GM12878 (cell line): Measurements from ENCODE around the gene TPCN2. TPM values are rescaled to one million over a fixed set of nuclear protein-coding genes. Genes with fewer than 3 reads are reported as not detected.

ENCODE experiments used
- ATAC-seq: fragments of 200-7000 bp; cut with Tn5 transposase; 3 replicates; pipeline ENCODE4 v1.9.1; 2020; ENCODE audit warnings: mild to moderate bottlenecking, moderate library complexity
- BruUV-seq: library from RNA; stranded (reverse); fragments of 400-500 nt; replicated peaks from 2 replicates; lab custom pipeline; 2021; lab: Mats Ljungman, UMichigan
- CTCF ChIA-PET: fragments of 300-600 bp; sonication (Branson Sonifier 250); formaldehyde crosslinking; extraction: SDS; loops from one replicate; lab custom pipeline; 2021; ENCODE audit warnings: inconsistent platforms; lab: Yijun Ruan, JAX
- POLR2A ChIA-PET: fragments of 350-600 bp; formaldehyde crosslinking; extraction: SDS; loops from one replicate; lab custom pipeline; 2021; ENCODE audit warnings: inconsistent platforms; lab: Charles Lee
- RAD21 ChIA-PET: fragments of 300-600 bp; sonication (Branson Sonifier 250); formaldehyde crosslinking; loops from one replicate; lab custom pipeline; 2023; ENCODE audit warnings: antibody characterized with exemption; ENCODE audit not compliant: unreplicated experiment; lab: Charles Lee
- SMC1A ChIA-PET: fragments of 300-600 bp; sonication (Branson Sonifier 250); formaldehyde crosslinking; loops from one replicate; lab custom pipeline; 2023; ENCODE audit not compliant: unreplicated experiment, uncharacterized antibody; lab: Charles Lee
- DNase-seq: peaks from one replicate; pipeline ENCODE4 v3.0.0-alpha.2; 2011; ENCODE audit warnings: low read depth, low spot score
- FAIRE-seq: peaks from 3 replicates; lab custom pipeline; 2011; peaks lifted over from hg19 to GRCh38; lab: Jason Lieb, UNC
- H2AFZ ChIP-seq: 2 replicates; pipeline ENCODE4 v1.6.0; 2011; ENCODE audit warnings: low read depth, low read length, control low read depth; ENCODE audit not compliant: control insufficient read depth
- H3K27ac ChIP-seq: 2 replicates; pipeline ENCODE4 v1.5.1; 2011; ENCODE audit warnings: control low read depth; ENCODE audit not compliant: control insufficient read depth, insufficient read depth
- H3K27me3 ChIP-seq, 2 experiments: replicated peaks in 1 of 2; 2 replicates each; pipeline versions ENCODE4 v1.6.0 to v1.6.1; 2011; ENCODE audit warnings: low read length in 1 of 2; ENCODE audit not compliant: control insufficient read depth in 2 of 2, insufficient read depth in 2 of 2
- H3K36me3 ChIP-seq, 2 experiments: 2 replicates each; pipeline ENCODE4 v1.5.1; 2011; ENCODE audit warnings: low read length in 1 of 2; ENCODE audit not compliant: control insufficient read depth in 2 of 2, insufficient read depth in 2 of 2
- H3K4me1 ChIP-seq: 2 replicates; pipeline ENCODE4 v1.6.1; 2011; ENCODE audit warnings: mild to moderate bottlenecking, low read length, moderate library complexity, mixed read lengths; ENCODE audit not compliant: control insufficient read depth, insufficient read depth
- H3K4me2 ChIP-seq: 2 replicates; pipeline ENCODE4 v1.6.0; 2011; ENCODE audit warnings: control low read depth; ENCODE audit not compliant: control insufficient read depth, insufficient read depth
- H3K4me3 ChIP-seq: fragments of 200-600 bp; sonication (generic); 2 replicates; pipeline ENCODE4 v1.5.1; 2016
- H3K79me2 ChIP-seq: 2 replicates; pipeline ENCODE4 v1.6.0; 2011; ENCODE audit warnings: low read length; ENCODE audit not compliant: control insufficient read depth, insufficient read depth
- H3K9ac ChIP-seq: 2 replicates; pipeline ENCODE4 v1.8.0; 2011; ENCODE audit warnings: low read length, control low read depth, mixed read lengths; ENCODE audit not compliant: control insufficient read depth, insufficient read depth
- H3K9me3 ChIP-seq: replicated peaks from 3 replicates; pipeline ENCODE4 v1.5.1; 2011; ENCODE audit warnings: mild to moderate bottlenecking, low read length; ENCODE audit not compliant: control insufficient read depth, insufficient read depth
- H4K20me1 ChIP-seq: 2 replicates; pipeline ENCODE4 v1.6.0; 2011; ENCODE audit not compliant: control insufficient read depth, insufficient read depth
- BCL11A ChIP-seq: IDR thresholded peaks from 2 replicates; pipeline ENCODE4 v1.6.1; 2011; ENCODE audit warnings: low read depth, low read length
- HSF1 ChIP-seq: fragments of 150-350 bp; IDR thresholded peaks from 2 replicates; pipeline ENCODE4 v1.6.1; 2014; ENCODE audit warnings: mild to moderate bottlenecking, low read depth, low read length
- JUNB ChIP-seq: IDR thresholded peaks from 2 replicates; pipeline ENCODE4 v1.6.1; 2016; ENCODE audit warnings: antibody characterized with exemption, mild to moderate bottlenecking
- KAT2A ChIP-seq: conservative IDR thresholded peaks from 2 replicates; pipeline ENCODE4 v1.6.1; 2011; ENCODE audit warnings: low read depth, low read length; ENCODE audit not compliant: control insufficient read depth
- NFIC ChIP-seq: IDR thresholded peaks from 2 replicates; pipeline ENCODE4 v1.6.1; 2012; ENCODE audit warnings: low read depth, mild to moderate bottlenecking, inconsistent platforms, low read length, moderate library complexity
- NRF1 ChIP-seq: conservative IDR thresholded peaks from 2 replicates; pipeline ENCODE4 v1.6.1; 2011; ENCODE audit warnings: mild to moderate bottlenecking, low read depth, low read length, improper control_type of control experiment
- POU2F2 ChIP-seq: IDR thresholded peaks from 3 replicates; pipeline ENCODE4 v1.6.1; 2011; ENCODE audit warnings: low read depth, mild to moderate bottlenecking, low read length, borderline replicate concordance
- RBBP5 ChIP-seq: fragments of 200-600 bp; sonication (generic); conservative IDR thresholded peaks from 2 replicates; pipeline ENCODE4 v1.6.1; 2016
- RELA ChIP-seq: fragments of 450-650 bp; IDR thresholded peaks from 2 replicates; pipeline ENCODE4 v1.8.0; 2014; ENCODE audit warnings: borderline replicate concordance; ENCODE audit not compliant: partially characterized antibody
- SMAD5 ChIP-seq: IDR thresholded peaks from 2 replicates; pipeline ENCODE4 v1.6.1; 2016; ENCODE audit warnings: antibody characterized with exemption, low read depth
- SUZ12 ChIP-seq: fragments of 200-600 bp; sonication (generic); IDR thresholded peaks from one replicate; pipeline ENCODE4 v1.6.1; 2018; ENCODE audit warnings: antibody characterized with exemption, mild to moderate bottlenecking; ENCODE audit not compliant: unreplicated experiment
- TCF7 ChIP-seq: IDR thresholded peaks from 2 replicates; pipeline ENCODE4 v1.6.1; 2014; ENCODE audit warnings: antibody characterized with exemption, borderline replicate concordance
- ZNF217 ChIP-seq: fragments of 450-650 bp; IDR thresholded peaks from 2 replicates; pipeline ENCODE4 v1.6.1; 2017; ENCODE audit warnings: antibody characterized with exemption, mild to moderate bottlenecking
- ZSCAN29 ChIP-seq: fragments of 450-650 bp; IDR thresholded peaks from 2 replicates; pipeline ENCODE4 v1.6.1; 2017; ENCODE audit warnings: mild to moderate bottlenecking, moderate library complexity
- WGBS: methylation state at CpG from one replicate; pipeline ENCODE4 v1.1.6; 2016; ENCODE audit warnings: low lambda C conversion rate; ENCODE audit not compliant: insufficient replicate concordance, insufficient coverage; ENCODE audit errors: missing lambda C conversion rate; 5-methylcytosine and 5-hydroxymethylcytosine counted together
- in situ Hi-C: fragments of 300-500 bp; cut with MboI; formaldehyde crosslinking; loops from 9 replicates; pipeline ENCODE4 v1.14.3; 2018; ENCODE audit warnings: mixed read lengths
- intact Hi-C: fragments of 100-400 bp; cut with micrococcal nuclease; formaldehyde crosslinking; loops from one replicate; pipeline ENCODE4 v1.14.2; 2022; ENCODE audit not compliant: unreplicated experiment
- polyA plus RNA-seq, 11 experiments: library from polyadenylated mRNA; depleted of rRNA in 4 of 11; unstranded in 6 of 11; stranded (reverse) in 5 of 11; fragments of >200 nt; fragmentation: Nextera tagmentation in 4 of 11; fragmentation: Illumina TruSeq in 1 of 11; extraction: Ambion mirVana in 4 of 11; extraction: Trizol in 1 of 11; gene quantifications; 1 replicate in 1 of 11; 2 replicates in 10 of 11; pipeline versions ENCODE4 v1.2.1 to v1.2.3, GENCODE V29; 2011 to 2016; ENCODE audit warnings: inconsistent platforms in 2 of 11, missing spikeins in 2 of 11, low read depth in 1 of 11
- total RNA-seq, 4 experiments: library from RNA; depleted of rRNA in 3 of 4; stranded (reverse); fragments of >200 nt in 3 of 4; fragmentation: Illumina TruSeq in 1 of 4; extraction: Trizol in 1 of 4; gene quantifications; 2 replicates each; pipeline versions ENCODE4 v1.2.1 to v1.2.3, GENCODE V29; 2013 to 2021
- TF ChIP-seq, protein P1 (sequence below): fragments of 450-650 bp; IDR thresholded peaks from 2 replicates; pipeline ENCODE4 v1.6.1; 2014; ENCODE audit warnings: mild to moderate bottlenecking
- TF ChIP-seq, protein P2 (sequence below): IDR thresholded peaks from 2 replicates; pipeline ENCODE4 v1.6.1; 2011; ENCODE audit warnings: borderline replicate concordance, low read depth, mild to moderate bottlenecking, moderate library complexity, low read length; ENCODE audit not compliant: insufficient read depth, poor library complexity, severe bottlenecking
- TF ChIP-seq, protein P3 (sequence below): fragments of 150-350 bp; IDR thresholded peaks from 2 replicates; pipeline ENCODE4 v1.6.1; 2016; ENCODE audit warnings: low read depth, low read length

TPCN2 gene
- total and polyA plus RNA-seq, 10 of the 15 experiments (the other 5 are each of a cell fraction or from before 2014, with no cell fraction given), result 1.7 to 18.4 (median 8.4) TPM

DNA sequence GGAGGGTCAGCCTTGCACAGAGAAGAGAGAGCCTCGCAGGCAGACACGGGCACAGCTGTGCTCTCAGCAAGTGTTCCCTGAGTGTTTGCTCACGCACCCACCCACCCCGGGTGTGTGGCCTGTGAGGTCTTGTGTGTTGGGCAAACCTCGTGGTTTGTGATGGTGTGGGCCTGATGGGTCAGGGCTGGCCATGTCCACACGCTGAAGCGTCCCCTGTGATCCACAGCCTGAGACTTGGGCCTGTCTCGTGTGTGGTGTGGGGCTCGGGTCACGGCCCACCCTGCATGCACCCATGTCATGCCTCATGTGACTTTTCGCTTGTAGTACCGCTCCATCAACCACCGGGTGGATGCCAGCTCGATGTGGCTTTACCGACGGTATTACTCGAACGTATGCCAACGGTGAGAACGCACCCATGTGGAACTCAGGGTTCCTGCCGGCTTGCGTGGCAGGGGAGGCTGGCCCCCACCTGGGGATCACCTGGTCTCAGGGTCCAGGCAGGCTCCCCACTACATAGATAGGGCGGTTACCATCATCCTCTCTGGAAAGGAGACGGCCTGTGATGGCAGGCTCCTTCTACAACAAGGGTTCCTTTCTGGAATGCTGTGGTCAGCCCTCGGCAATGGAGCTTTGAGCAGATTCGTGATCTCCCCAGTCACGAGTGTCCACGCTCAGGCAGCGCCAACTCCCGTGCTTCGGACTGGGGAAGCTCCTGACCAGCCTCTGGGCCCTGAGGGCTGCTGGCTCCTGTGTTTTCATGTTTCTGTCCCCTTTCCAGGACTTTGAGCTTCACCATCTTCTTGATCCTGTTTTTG is 5.9 kb downstream of the TPCN2 start:
- no peak for FAIRE-seq
- Histone ChIP-seq H3K36me3 (peaks cover 5 to 14% of the 10 kb centered on the region in 2 experiments), H2AFZ (no peak overlapping the region), H3K27me3 (no peaks in the 10 kb centered on the region), H3K4me1 (peaks cover 52% of the 10 kb centered on the region), H3K9ac (no peak overlapping the region), H3K4me2 (peak overlapping the region; percentile 98), H3K4me3 (no peak overlapping the region), H3K79me2 (peaks cover 52% of the 10 kb centered on the region), H3K27ac (peak overlapping the region; percentile 92), H3K9me3 (no peaks in the 10 kb centered on the region), H4K20me1 (no peaks in the 10 kb centered on the region; the same call in 1 of the 2 replicates)
- intact Hi-C loops (loop anchor here (5.0 to 10.0 kb wide), 2 partner anchors 152 to 210 kb away; partner anchors contain the start of genes CPT1A, IGHMBP2 and MRPL21), in situ Hi-C loops (no loop called here)
- POLR2A ChIA-PET, result no interaction called here
- CTCF ChIA-PET, result no interaction called here
- no peak for DNase-seq
- RAD21 ChIA-PET, result interaction anchor here (1.6 kb wide), 1 partner anchor 589 kb away, joined by 3 read pairs; no protein-coding TSS in a partner anchor
- WGBS, result 93% methylated on average over 31 of the region's 31 CpGs
- no TSS peak for BruUV-seq
- no peak for ATAC-seq
- SMC1A ChIA-PET, result interaction anchor here (3.3 kb wide), 1 partner anchor 11 kb away, joined by 10 read pairs; no protein-coding TSS in a partner anchor
- TF ChIP-seq RBBP5 (no peak), NFIC (no peak), RELA (no peak), SUZ12 (no peak), KAT2A (no peak), ZNF217 (no peak), TCF7 (no peak), BCL11A (no peak), POU2F2 (no peak), SMAD5 (no peak), HSF1 (no peak), JUNB (no peak), NRF1 (no peak), ZSCAN29 (no peak)
- TF ChIP-seq, protein P1, sequence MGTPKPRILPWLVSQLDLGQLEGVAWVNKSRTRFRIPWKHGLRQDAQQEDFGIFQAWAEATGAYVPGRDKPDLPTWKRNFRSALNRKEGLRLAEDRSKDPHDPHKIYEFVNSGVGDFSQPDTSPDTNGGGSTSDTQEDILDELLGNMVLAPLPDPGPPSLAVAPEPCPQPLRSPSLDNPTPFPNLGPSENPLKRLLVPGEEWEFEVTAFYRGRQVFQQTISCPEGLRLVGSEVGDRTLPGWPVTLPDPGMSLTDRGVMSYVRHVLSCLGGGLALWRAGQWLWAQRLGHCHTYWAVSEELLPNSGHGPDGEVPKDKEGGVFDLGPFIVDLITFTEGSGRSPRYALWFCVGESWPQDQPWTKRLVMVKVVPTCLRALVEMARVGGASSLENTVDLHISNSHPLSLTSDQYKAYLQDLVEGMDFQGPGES, result no peak
- TF ChIP-seq, protein P2, sequence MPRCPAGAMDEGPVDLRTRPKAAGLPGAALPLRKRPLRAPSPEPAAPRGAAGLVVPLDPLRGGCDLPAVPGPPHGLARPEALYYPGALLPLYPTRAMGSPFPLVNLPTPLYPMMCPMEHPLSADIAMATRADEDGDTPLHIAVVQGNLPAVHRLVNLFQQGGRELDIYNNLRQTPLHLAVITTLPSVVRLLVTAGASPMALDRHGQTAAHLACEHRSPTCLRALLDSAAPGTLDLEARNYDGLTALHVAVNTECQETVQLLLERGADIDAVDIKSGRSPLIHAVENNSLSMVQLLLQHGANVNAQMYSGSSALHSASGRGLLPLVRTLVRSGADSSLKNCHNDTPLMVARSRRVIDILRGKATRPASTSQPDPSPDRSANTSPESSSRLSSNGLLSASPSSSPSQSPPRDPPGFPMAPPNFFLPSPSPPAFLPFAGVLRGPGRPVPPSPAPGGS, result no peak
- TF ChIP-seq, protein P3, sequence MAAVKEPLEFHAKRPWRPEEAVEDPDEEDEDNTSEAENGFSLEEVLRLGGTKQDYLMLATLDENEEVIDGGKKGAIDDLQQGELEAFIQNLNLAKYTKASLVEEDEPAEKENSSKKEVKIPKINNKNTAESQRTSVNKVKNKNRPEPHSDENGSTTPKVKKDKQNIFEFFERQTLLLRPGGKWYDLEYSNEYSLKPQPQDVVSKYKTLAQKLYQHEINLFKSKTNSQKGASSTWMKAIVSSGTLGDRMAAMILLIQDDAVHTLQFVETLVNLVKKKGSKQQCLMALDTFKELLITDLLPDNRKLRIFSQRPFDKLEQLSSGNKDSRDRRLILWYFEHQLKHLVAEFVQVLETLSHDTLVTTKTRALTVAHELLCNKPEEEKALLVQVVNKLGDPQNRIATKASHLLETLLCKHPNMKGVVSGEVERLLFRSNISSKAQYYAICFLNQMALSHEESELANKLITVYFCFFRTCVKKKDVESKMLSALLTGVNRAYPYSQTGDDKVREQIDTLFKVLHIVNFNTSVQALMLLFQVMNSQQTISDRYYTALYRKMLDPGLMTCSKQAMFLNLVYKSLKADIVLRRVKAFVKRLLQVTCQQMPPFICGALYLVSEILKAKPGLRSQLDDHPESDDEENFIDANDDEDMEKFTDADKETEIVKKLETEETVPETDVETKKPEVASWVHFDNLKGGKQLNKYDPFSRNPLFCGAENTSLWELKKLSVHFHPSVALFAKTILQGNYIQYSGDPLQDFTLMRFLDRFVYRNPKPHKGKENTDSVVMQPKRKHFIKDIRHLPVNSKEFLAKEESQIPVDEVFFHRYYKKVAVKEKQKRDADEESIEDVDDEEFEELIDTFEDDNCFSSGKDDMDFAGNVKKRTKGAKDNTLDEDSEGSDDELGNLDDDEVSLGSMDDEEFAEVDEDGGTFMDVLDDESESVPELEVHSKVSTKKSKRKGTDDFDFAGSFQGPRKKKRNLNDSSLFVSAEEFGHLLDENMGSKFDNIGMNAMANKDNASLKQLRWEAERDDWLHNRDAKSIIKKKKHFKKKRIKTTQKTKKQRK, result no peak
